ENCODE results near the gene ARHGEF37.
"Not testable (repeated sequence)": the region's sequence is repeated elsewhere in the genome, so short reads cannot be mapped to it uniquely, and the experiment has no call there.

Gene ARHGEF37

GRCh38 chr5:149630337-149630736, 49.0 kb downstream of the ARHGEF37 start:
- no peak for DNase-seq

DNA sequence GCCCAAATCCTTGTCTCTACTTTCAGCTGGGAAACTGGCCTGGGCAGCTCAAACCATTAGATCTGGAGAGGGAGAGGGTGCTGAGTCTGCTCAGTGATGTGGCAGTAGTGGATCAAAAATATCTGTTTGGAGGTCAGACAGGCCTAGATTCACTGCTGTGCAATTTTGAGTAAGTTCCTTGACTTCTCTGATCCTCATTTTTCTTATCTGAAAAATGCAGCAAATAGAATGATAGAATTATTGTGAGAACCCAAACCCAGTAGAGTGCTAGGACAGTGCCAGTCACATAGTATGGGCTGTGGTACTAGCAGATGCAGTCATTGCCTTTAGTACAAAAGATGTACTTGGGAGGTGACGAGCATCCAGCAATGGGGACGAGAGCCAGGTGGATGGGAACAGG, 50.2 kb downstream of the ARHGEF37 start:
- no peak for DNase-seq

GRCh38 chr5:149632311-149633251, 51.3 kb downstream of the ARHGEF37 start:
- DNase-seq = peak; percentile 51

DNA sequence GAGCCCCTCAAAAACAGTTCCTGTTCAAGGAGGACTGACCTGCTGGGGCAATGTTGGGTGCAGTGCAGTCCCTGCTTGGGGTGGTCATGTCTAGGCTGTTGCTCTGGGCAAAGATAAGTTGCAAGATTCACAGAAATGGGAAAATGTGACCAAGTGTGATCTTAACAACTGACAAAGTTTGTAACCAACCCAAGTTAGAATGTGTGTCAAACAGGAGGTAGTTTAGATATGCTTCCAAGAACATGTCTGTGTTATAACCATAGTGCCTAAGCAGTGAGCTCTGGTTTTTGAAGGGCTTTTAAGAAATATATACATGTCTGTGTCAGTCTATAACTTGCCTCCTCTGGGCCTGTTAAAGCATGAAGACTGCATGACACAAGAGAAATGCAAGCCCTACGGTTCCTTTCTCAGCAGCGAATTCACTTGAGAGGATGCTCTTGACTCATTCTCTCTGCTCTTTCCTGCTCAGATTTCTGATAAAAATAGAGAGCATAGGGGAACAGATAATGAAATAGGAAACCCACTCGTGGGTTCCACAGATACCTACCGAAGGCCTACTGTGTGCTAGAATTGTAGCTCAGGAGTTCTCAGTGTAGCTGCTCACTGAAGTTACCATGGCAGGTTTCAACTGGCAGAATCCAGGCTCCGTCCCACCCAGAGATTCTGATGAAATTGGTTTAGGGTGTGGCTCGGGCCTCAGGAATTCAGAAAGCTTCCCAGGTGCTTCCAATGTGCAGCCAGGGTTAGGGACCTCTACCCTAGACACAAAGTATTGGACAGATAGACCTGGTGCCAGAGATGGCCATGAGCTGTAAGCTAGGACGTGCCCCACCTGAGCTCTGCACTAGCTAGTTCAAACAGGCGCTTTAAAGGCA, 52.4 kb downstream of the ARHGEF37 start:
- no peak for DNase-seq

DNA sequence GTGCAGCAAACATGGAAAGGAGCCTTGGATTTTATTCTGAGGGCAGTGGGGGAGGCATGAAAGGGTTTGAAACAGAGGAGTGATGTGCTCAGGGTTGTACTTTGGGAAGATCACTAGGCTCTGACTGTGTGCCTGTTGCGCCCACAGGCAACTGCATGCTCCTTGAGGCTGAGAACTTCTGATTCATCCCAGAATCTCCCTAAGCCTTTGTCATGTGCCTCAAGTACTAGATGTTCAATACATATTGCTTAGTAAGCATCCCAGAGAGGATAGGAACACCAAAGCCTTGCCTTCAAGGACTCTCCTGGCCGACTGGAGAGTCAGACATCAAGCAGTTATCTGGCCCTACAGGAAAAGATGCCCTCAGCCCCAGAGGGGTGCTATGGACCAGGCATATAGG, 54.1 kb downstream of the ARHGEF37 start:
- no peak for DNase-seq

DNA sequence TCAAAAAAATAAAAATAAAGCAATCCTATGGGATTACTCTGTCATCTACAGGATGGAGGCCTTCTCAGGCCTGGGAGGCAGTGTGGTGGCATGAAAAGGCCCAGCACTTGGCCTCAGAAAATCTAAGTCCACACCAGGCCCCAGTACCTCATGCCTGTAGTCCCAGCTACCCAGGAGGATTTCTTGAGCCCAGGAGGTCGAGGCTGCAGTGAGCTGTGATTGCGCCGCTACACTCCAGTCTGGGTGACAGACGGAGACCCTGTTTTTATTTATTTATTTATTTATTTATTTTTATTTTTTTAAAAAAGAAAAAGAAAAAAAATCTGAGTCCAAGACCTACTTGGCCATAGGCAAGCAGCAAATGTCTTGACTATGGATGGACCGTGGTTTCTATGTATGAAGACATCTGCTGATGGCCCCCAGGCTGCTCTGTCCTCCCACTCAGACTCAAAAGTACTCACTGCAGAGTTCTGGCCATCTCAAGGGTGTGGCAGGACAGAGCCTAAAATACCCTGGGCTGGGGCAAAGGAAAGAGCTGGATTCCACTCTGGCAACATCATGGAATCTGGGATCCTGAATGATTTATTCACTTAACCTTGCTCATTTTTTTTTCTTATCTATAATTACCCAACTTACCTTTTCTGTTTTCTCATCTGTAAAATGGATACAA, 55.0 kb downstream of the ARHGEF37 start:
- DNase-seq = no peak

- DNase-seq = peak; percentile 62
Observed at GRCh38 chr5:149636861-149637246, 55.6 kb downstream of the ARHGEF37 start.

- DNase-seq = no peak
Observed at GRCh38 chr5:149638136-149638535, 56.8 kb downstream of the ARHGEF37 start.

DNA sequence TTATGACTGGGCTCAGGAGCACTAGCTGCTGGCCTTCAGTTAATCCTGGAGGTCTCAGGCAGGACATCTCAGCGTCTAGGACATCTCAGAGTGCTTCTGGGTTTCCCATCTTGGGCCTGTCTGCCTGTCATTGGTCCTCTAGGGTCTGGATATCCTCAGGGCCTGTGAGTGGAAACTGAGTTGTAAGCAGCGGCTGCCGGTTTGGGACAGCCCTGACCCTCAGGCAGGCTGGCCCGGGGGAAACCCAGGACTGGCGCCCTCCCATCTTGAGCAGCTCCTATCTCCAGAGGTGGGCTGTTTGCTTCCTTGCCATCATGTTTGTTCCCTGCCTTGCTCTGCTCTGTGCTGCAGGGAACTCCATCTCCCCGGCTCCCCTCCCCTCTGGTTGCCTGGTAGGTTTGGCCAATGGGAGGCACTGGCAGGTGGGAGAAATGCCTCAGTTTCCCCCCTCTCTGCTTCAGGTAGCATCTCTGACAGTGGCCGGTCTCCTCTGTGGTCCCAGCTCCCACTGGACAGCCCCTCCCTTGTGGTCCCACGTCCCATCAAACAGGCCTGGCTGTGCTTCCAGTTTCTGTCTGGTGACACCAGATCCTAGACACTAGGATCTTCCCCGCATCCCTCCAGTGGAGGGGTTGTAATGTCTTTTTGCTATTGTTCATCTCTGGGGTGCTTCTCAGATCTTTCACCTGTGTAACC, 57.4 kb downstream of the ARHGEF37 start:
- no peak for DNase-seq

DNA sequence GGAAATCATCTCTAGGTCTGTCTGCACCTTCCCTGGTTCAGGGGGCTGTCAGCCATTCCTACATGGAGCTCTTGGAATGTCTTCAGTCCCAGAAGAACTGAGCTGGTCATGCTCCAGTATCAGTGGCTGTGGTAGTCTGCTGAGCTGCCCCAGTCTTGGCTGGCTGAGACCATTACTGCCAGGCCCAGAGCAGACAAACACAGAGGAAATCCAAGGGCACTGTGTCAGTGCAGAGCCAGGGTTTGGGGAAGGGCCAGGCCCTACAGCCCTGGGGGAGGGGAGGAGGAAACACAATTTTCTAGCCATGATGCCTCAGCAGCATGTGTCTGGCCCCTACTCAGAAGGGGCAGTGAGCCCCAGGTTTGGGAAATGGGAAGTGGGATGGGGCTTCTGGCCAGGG, 58.4 kb downstream of the ARHGEF37 start:
- DNase-seq = no peak

GRCh38 chr5:149640350-149640999, 59.2 kb downstream of the ARHGEF37 start:
- DNase-seq = no peak

GRCh38 chr5:149641000-149641576, 59.8 kb downstream of the ARHGEF37 start:
- peak; percentile 20 for DNase-seq

DNA sequence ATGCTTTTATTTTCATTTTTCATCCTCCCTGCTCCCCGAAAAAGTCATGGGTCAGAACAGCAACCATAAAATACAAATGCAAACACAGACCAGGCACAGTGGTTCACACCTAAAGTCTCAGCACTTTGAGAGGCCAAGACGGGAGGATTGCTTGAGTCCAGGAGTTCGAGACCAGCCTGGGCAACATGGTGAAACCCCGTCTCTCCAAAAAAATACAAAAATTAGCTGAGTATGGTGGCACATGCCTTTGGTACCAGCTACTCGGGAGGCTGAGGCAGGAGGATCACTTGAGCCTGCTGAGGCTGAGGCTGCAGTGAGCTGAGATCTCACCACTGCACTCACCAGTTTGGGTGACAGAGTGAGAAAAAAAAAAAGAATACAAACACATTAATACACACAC, 60.3 kb downstream of the ARHGEF37 start:
- DNase-seq = no peak

GRCh38 chr5:149643781-149644180, 62.5 kb downstream of the ARHGEF37 start:
- no peak for DNase-seq

GRCh38 chr5:149644629-149645028, 63.3 kb downstream of the ARHGEF37 start:
- no peak for DNase-seq

DNA sequence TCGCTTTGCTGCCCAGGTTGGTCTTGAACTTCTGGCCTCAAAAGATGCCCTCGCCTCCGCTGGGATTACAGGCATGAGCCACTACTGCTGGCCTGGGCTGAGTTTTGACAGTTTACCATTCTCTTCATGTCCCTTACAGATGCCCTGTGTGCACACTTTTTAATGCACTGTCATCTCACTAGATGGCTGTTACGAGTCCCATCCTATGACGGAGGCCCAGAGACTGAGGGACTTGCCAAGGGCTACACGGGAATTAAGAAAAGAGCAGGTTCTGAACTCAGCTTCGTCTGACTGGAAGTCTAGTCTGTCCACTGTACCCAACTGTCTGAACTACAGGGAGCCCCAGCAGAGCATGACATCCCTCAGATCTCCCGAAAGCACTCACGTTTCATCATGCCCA, 63.9 kb downstream of the ARHGEF37 start:
- DNase-seq = no peak

DNA sequence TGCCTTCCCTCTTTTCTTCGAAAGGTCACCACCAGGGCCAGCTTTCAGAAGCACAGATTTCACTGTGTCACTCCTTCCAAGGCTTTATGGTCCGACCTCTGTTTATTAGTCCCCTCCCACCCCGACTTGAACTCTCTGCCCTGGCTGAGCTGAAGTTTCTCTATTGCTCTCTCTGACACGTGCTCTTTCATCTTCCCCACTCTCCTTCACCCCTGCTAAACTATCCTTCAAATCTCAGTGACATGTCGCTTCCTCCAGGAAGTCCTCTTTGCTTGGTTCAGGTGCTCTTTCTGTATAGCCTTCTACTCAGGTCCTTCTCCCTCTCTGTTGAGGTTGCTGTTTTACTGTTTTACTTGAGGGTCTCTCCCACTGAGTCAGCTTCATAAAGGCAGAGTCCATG, 64.4 kb downstream of the ARHGEF37 start:
- DNase-seq = no peak

DNA sequence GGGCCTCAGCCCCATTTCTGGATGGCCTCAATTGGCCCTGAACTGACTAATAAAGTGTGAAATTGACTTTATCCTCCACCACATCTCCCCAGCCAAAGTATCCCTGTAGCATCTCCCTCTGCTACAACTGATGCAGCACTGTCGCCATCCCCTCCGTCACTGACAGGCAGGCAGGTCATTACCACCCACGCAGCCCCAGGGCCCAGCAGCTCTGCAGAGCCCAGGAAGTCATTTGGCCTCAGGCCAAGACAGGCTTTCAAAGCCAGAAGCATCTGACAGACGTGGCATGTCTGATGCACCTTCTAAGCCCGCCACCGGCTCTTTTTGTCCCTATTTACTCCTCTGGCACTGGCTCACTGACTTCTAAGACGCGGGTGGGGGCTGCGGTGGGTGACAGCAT, 65.3 kb downstream of the ARHGEF37 start:
- DNase-seq = no peak

- no peak for DNase-seq
Observed at GRCh38 chr5:149647334-149647733, 66.0 kb downstream of the ARHGEF37 start.

- DNase-seq = not testable (repeated sequence)
Observed at GRCh38 chr5:149648464-149649393, 67.4 kb downstream of the ARHGEF37 start.

Measured in fibroblast of skin of scalp (primary cell).